Hepatocyte (in vitro differentiated cells): Measurements from ENCODE around the gene TPSAB1. TPM values are rescaled to one million over a fixed set of nuclear protein-coding genes. Genes with fewer than 3 reads are reported as not detected.

ENCODE experiments used
- DNase-seq: peaks from one replicate; pipeline ENCODE4 v3.0.0-alpha.2; 2016; ENCODE audit warnings: low spot score
- H2AFZ ChIP-seq: fragments of 200-600 bp; sonication (generic); 2 replicates; pipeline ENCODE4 v1.6.0; 2016; ENCODE audit warnings: antibody characterized with exemption, mild to moderate bottlenecking
- H3K27ac ChIP-seq: fragments of 200-600 bp; sonication (generic); 2 replicates; pipeline ENCODE4 v1.5.1; 2016; ENCODE audit warnings: mild to moderate bottlenecking
- H3K27me3 ChIP-seq: fragments of 200-600 bp; sonication (generic); 2 replicates; pipeline ENCODE4 v1.6.1; 2016
- H3K36me3 ChIP-seq: fragments of 200-600 bp; sonication (generic); replicated peaks from 2 replicates; pipeline ENCODE4 v1.5.1; 2016; ENCODE audit warnings: low read depth; ENCODE audit not compliant: insufficient read depth
- H3K4me1 ChIP-seq: fragments of 200-600 bp; sonication (generic); 2 replicates; pipeline ENCODE4 v1.5.1; 2016; ENCODE audit warnings: mild to moderate bottlenecking, moderate library complexity; ENCODE audit not compliant: insufficient read depth
- H3K4me2 ChIP-seq: fragments of 200-600 bp; sonication (generic); 2 replicates; pipeline ENCODE4 v1.6.0; 2016
- H3K4me3 ChIP-seq: fragments of 200-600 bp; sonication (generic); 2 replicates; pipeline ENCODE4 v1.5.1; 2016; ENCODE audit warnings: mild to moderate bottlenecking
- H3K79me2 ChIP-seq: fragments of 200-600 bp; sonication (generic); 2 replicates; pipeline ENCODE4 v1.6.0; 2017; ENCODE audit warnings: mild to moderate bottlenecking
- H3K9me2 ChIP-seq: fragments of 200-600 bp; sonication (generic); replicated peaks from 2 replicates; pipeline ENCODE4 v1.6.0; 2017; ENCODE audit warnings: mild to moderate bottlenecking; ENCODE audit not compliant: insufficient read depth
- H3K9me3 ChIP-seq: fragments of 200-600 bp; sonication (generic); 2 replicates; pipeline ENCODE4 v1.5.1; 2016; ENCODE audit warnings: low read depth, mild to moderate bottlenecking
- H4K20me1 ChIP-seq: fragments of 200-600 bp; sonication (generic); 2 replicates; pipeline ENCODE4 v1.6.0; 2016; ENCODE audit warnings: mild to moderate bottlenecking; ENCODE audit not compliant: insufficient read depth, poor library complexity, severe bottlenecking
- EZH2 ChIP-seq: fragments of 200-600 bp; sonication (generic); IDR thresholded peaks from 2 replicates; pipeline ENCODE4 v1.6.1; 2016; ENCODE audit warnings: antibody characterized with exemption, mild to moderate bottlenecking, borderline replicate concordance
- EZH2phosphoT487 ChIP-seq: fragments of 200-600 bp; sonication (generic); IDR thresholded peaks from one replicate; pipeline ENCODE4 v1.6.1; 2018; ENCODE audit warnings: antibody characterized with exemption, mild to moderate bottlenecking, low read depth, moderate library complexity; ENCODE audit not compliant: unreplicated experiment, severe bottlenecking
- WGBS: methylation state at CpG from one replicate; pipeline ENCODE4 v1.1.6; 2016; ENCODE audit warnings: low lambda C conversion rate; ENCODE audit errors: missing lambda C conversion rate; 5-methylcytosine and 5-hydroxymethylcytosine counted together
- polyA plus RNA-seq: library from polyadenylated mRNA; unstranded; fragments of >200 nt; fragmentation: Nextera tagmentation; extraction: Ambion mirVana; gene quantifications from 2 replicates; pipeline ENCODE4 v1.2.1, GENCODE V29; 2016
- total RNA-seq: library from RNA; depleted of rRNA; stranded (reverse); fragments of >200 nt; gene quantifications from 2 replicates; pipeline ENCODE4 v1.2.3, GENCODE V29; 2014
- TF ChIP-seq, protein P1 (sequence below): fragments of 200-600 bp; sonication (generic); IDR thresholded peaks from 2 replicates; pipeline ENCODE4 v1.5.1; 2016; ENCODE audit warnings: antibody characterized with exemption, mild to moderate bottlenecking; ENCODE audit not compliant: poor library complexity

The TPSAB1 gene
- total and polyA plus RNA-seq, 2 experiments from 2014 or later, result not detected

DNA sequence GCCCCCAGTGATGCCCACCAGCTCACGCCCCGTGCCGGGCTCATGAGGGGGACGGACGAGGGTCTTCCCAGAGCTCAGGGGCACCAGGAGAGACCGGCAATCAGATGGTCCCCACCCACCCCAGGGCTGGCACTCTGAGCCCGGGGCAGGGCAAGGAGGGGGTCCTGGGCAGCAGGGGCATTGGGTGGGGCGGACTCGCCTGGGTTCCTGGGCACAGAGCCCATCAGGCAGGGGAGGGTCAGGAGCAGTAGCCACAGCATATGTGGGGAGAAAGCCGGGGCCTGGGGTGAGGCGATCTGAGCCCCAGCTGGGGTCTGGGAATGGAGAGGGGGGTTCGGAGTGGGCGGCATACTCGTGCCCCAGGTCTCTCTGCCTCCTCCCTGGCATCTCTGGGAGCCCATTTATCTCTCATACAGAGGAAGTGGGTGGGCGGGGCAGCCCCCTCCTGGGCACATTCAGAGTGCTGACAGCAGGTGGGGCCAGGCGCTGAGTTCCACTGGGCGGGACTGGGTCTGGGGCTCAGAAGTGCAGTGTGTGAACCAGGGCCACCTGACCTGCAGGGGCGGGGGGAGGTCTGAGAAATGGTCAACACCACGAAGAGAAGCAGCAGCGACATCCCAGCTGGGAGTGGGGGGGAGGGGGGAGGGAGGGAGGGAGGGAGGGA, 48.4 kb downstream of the TPSAB1 start:
- Histone ChIP-seq H3K4me1 (peaks cover 8% of the 10 kb centered on the region), H3K36me3 (no peaks in the 10 kb centered on the region), H3K27ac (no peak overlapping the region), H3K9me3 (no peaks in the 10 kb centered on the region), H3K4me2 (no peak overlapping the region), H4K20me1 (no peaks in the 10 kb centered on the region), H3K4me3 (no peak overlapping the region), H2AFZ (no peak overlapping the region), H3K9me2 (no peaks in the 10 kb centered on the region), H3K79me2 (no peaks in the 10 kb centered on the region), H3K27me3 (peaks cover 9% of the 10 kb centered on the region)
- WGBS, result 48% methylated on average over 16 of the region's 20 CpGs
- TF ChIP-seq, protein P1, sequence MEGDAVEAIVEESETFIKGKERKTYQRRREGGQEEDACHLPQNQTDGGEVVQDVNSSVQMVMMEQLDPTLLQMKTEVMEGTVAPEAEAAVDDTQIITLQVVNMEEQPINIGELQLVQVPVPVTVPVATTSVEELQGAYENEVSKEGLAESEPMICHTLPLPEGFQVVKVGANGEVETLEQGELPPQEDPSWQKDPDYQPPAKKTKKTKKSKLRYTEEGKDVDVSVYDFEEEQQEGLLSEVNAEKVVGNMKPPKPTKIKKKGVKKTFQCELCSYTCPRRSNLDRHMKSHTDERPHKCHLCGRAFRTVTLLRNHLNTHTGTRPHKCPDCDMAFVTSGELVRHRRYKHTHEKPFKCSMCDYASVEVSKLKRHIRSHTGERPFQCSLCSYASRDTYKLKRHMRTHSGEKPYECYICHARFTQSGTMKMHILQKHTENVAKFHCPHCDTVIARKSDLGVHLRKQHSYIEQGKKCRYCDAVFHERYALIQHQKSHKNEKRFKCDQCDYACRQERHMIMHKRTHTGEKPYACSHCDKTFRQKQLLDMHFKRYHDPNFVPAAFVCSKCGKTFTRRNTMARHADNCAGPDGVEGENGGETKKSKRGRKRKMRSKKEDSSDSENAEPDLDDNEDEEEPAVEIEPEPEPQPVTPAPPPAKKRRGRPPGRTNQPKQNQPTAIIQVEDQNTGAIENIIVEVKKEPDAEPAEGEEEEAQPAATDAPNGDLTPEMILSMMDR, result no peak
- TF ChIP-seq EZH2 (no peak), EZH2phosphoT487 (no peak)
- peak; percentile 43 for DNase-seq

DNA sequence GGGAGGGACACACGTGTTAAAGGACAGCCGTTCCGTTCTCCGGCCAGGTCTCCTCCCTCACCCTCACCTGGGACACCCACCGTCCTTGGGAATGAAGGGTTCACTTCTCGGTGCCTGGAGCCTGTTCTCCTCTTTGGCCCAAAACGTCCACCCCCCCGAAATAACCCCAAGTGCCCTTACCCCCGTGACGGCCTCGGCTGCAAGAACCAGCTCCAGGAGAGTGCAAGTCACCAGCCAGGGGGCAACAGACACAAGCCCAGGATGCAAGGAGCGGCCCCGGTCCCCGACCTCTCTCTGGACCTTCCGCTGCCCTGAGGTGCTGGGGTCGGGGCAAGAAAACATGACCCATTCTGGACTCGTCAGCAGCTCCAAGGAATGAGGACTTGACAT, 49.0 kb downstream of the TPSAB1 start:
- Histone ChIP-seq H3K36me3 (no peaks in the 10 kb centered on the region), H2AFZ (no peak overlapping the region), H3K9me2 (no peaks in the 10 kb centered on the region), H3K4me1 (peaks cover 8% of the 10 kb centered on the region), H3K27me3 (peaks cover 9% of the 10 kb centered on the region), H3K4me3 (no peak overlapping the region), H3K79me2 (no peaks in the 10 kb centered on the region), H3K9me3 (no peaks in the 10 kb centered on the region), H3K4me2 (no peak overlapping the region), H4K20me1 (no peaks in the 10 kb centered on the region), H3K27ac (no peak overlapping the region)
- 32% methylated on average over 10 of the region's 17 CpGs for WGBS
- DNase-seq, result no peak
- TF ChIP-seq EZH2phosphoT487, result no peak
- no peak for TF ChIP-seq EZH2
- TF ChIP-seq, protein P1, result no peak

DNA sequence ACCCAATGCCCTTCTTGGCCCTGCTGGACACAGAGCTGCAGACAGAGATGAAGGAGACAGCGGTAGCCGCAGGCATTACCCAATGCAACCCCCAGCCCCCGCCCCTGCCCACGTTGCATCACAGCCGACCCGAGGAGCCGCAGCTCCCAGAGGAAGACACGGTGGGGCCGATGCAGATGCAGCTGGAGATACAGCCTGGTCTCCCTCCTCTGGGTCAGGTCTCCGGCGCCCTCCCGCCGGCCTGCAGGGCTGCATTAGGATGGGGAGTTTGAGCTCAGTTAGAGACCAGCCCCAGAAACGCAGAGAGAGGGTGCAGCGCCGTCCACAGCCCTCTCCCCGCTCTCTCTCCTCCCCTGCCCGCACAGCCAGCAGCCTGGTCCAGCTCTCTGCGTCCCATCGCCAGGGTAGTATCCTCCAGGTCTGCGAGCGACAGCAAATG, 49.6 kb downstream of the TPSAB1 start:
- Histone ChIP-seq H3K27me3 (peaks cover 9% of the 10 kb centered on the region), H2AFZ (no peak overlapping the region), H4K20me1 (no peaks in the 10 kb centered on the region), H3K4me3 (no peak overlapping the region), H3K9me2 (no peaks in the 10 kb centered on the region), H3K4me1 (peaks cover 8% of the 10 kb centered on the region), H3K36me3 (no peaks in the 10 kb centered on the region), H3K4me2 (no peak overlapping the region), H3K9me3 (no peaks in the 10 kb centered on the region), H3K79me2 (no peaks in the 10 kb centered on the region), H3K27ac (no peak overlapping the region)
- TF ChIP-seq, protein P1, result no peak
- TF ChIP-seq EZH2phosphoT487, result no peak
- TF ChIP-seq EZH2, result no peak
- 41% methylated on average over 22 of the region's 22 CpGs for WGBS
- no peak for DNase-seq
